DOHH2 (cell line): ENCODE measurements around the gene ABCA1.
"Not testable (repeated sequence)": the region's sequence is repeated elsewhere in the genome, so short reads cannot be mapped to it uniquely, and the experiment has no call there.

Source experiments
- EZH2phosphoT487 ChIP-seq: fragments of 200-600 bp; sonication (generic); IDR thresholded peaks from 2 replicates; pipeline ENCODE4 v1.6.1; 2017; ENCODE audit warnings: borderline replicate concordance, mild to moderate bottlenecking, antibody characterized with exemption, low read length, moderate library complexity, mixed read lengths
- TF ChIP-seq, protein P1 (sequence below): fragments of 200-600 bp; sonication (generic); IDR thresholded peaks from one replicate; pipeline ENCODE4 v1.5.1; 2014; ENCODE audit warnings: antibody characterized with exemption, mild to moderate bottlenecking, low read depth, low read length; ENCODE audit not compliant: poor library complexity, severe bottlenecking

DNA sequence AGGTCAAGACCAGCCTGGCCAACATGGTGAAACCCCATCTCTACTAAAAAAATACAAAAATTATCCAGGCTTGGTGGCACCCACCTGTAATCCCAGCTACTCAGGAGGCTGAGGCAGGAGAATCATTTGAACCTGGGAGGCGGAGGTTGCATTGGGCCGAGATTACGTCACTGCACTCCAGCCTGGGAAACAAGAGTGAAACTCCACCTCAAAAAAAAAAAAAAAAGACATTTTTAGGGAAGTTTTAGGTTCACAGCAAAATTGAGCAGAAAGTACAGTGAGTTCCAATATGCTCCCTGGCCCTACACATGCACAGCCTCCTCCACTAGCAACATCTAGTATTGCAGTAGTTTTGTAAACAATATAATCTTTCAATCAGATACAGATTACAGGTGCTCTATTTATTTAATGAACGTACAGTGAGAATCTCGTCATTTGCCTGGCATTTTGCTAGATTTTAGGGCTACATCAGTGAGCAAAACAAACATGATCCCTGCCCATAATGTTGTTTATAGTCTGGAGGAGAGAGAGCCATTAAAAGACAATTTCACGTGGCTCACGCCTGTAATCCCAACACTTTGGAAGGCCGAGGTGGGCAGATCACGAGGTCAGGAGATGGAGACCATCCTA, 48.1 kb upstream of the ABCA1 start:
- TF ChIP-seq, protein P1, sequence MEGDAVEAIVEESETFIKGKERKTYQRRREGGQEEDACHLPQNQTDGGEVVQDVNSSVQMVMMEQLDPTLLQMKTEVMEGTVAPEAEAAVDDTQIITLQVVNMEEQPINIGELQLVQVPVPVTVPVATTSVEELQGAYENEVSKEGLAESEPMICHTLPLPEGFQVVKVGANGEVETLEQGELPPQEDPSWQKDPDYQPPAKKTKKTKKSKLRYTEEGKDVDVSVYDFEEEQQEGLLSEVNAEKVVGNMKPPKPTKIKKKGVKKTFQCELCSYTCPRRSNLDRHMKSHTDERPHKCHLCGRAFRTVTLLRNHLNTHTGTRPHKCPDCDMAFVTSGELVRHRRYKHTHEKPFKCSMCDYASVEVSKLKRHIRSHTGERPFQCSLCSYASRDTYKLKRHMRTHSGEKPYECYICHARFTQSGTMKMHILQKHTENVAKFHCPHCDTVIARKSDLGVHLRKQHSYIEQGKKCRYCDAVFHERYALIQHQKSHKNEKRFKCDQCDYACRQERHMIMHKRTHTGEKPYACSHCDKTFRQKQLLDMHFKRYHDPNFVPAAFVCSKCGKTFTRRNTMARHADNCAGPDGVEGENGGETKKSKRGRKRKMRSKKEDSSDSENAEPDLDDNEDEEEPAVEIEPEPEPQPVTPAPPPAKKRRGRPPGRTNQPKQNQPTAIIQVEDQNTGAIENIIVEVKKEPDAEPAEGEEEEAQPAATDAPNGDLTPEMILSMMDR, result not testable (repeated sequence)
- not testable (repeated sequence) for TF ChIP-seq EZH2phosphoT487
